Stimulated activated CD8-positive, alpha-beta memory T cell treated with anti-CD3 and anti-CD28 coated beads, Interleukin-2, amount 100 ng/mL, for 1 hour (primary cell): ENCODE results near the gene STAG1.
"Not testable (repeated sequence)": the region's sequence is repeated elsewhere in the genome, so short reads cannot be mapped to it uniquely, and the experiment has no call there.

Source experiments
- DNase-seq, 2 donors: peaks; one replicate each; pipeline ENCODE4 v3.0.0-alpha.2; 2020; ENCODE audit warnings: low read depth in 2 of 2

The STAG1 gene

GRCh38 chr3:136703429-136703828, 48.7 kb downstream of the STAG1 start:
- DNase-seq, result no peak

GRCh38 chr3:136699271-136699828, 52.8 kb downstream of the STAG1 start:
- no peak for DNase-seq

GRCh38 chr3:136698361-136698760, 53.8 kb downstream of the STAG1 start:
- no peak for DNase-seq

- no peak for DNase-seq
Observed at GRCh38 chr3:136696797-136697196, 55.4 kb downstream of the STAG1 start.

- no peak for DNase-seq
Observed at GRCh38 chr3:136694321-136694720, 57.9 kb downstream of the STAG1 start.

GRCh38 chr3:136690599-136690998, 61.6 kb downstream of the STAG1 start:
- no peak for DNase-seq

- no peak for DNase-seq
Observed at GRCh38 chr3:136685882-136686281, 66.3 kb downstream of the STAG1 start.

GRCh38 chr3:136682740-136683312, 69.4 kb downstream of the STAG1 start:
- DNase-seq, result no peak

- no peak for DNase-seq
Observed at GRCh38 chr3:136678981-136679380, 73.2 kb downstream of the STAG1 start.

GRCh38 chr3:136676009-136676408, 76.2 kb downstream of the STAG1 start:
- DNase-seq, result no peak

- no peak for DNase-seq
Observed at GRCh38 chr3:136675150-136675858, 76.9 kb downstream of the STAG1 start.

GRCh38 chr3:136672457-136672856, 79.7 kb downstream of the STAG1 start:
- no peak for DNase-seq

- DNase-seq, result no peak
Observed at GRCh38 chr3:136671921-136672320, 80.3 kb downstream of the STAG1 start.

GRCh38 chr3:136670166-136670565, 82.0 kb downstream of the STAG1 start:
- DNase-seq, result no peak

GRCh38 chr3:136667081-136667480, 85.1 kb downstream of the STAG1 start:
- DNase-seq, result no peak

- DNase-seq, result not testable (repeated sequence)
Observed at GRCh38 chr3:136666301-136666700, 85.9 kb downstream of the STAG1 start.

- no peak for DNase-seq
Observed at GRCh38 chr3:136664771-136665170, 87.4 kb downstream of the STAG1 start.

GRCh38 chr3:136661282-136661681, 90.9 kb downstream of the STAG1 start:
- DNase-seq, result no peak

GRCh38 chr3:136658946-136659682, 93.1 kb downstream of the STAG1 start:
- no peak for DNase-seq

GRCh38 chr3:136657526-136657925, 94.7 kb downstream of the STAG1 start:
- DNase-seq, result no peak

GRCh38 chr3:136653628-136654027, 98.5 kb downstream of the STAG1 start:
- no peak for DNase-seq

- DNase-seq, result no peak
Observed at GRCh38 chr3:136651581-136651980, 100.6 kb downstream of the STAG1 start.

- no peak for DNase-seq
Observed at GRCh38 chr3:136650461-136650860, 101.7 kb downstream of the STAG1 start.
